Transverse colon (tissue), 3 donors: Measurements from ENCODE around the gene LIPI.

ENCODE experiments used
- CTCF ChIP-seq, 5 experiments: fragments of 200-600 bp in 3 of 5; fragments of 450-650 bp in 2 of 5; sonication (generic) in 3 of 5; IDR thresholded peaks; 1 replicate in 2 of 5; 2 replicates in 3 of 5; pipeline ENCODE4 v1.5.1; 2016 to 2017; ENCODE audit warnings: antibody characterized with exemption in 5 of 5, inconsistent platforms in 3 of 5, mild to moderate bottlenecking in 2 of 5, moderate library complexity in 1 of 5
- EP300 ChIP-seq: sonication (generic); formaldehyde crosslinking; IDR thresholded peaks from one replicate; pipeline ENCODE4 v1.6.1; 2017; ENCODE audit warnings: antibody characterized with exemption, low read depth
- POLR2A ChIP-seq: fragments of 450-650 bp; IDR thresholded peaks from one replicate; pipeline ENCODE4 v1.6.1; 2016; ENCODE audit warnings: antibody characterized with exemption, mild to moderate bottlenecking, moderate library complexity

DNA sequence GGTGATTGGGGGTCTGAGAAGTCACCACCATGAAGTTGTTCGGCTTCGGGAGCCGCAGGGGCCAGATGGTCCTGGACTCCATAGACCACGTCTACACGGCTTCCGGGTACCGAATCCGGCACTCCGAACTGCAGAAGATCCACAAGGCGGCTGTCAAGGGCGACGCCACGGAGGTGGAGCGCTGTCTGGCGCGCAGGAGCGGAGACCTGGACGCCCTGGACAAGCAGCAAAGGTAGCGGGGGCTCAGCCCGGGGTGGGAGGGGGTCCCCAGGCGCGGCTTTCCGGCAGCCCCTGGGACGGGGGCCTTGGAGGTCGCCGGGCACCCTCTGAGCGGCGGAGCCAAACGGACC, 146.5 kb downstream of the LIPI start:
- TF ChIP-seq CTCF (IDR thresholded peaks at IDR 0.05) (no peak), EP300 (no peak), POLR2A (no peak)
